Hematopoietic multipotent progenitor cell treated with erythropoietin and hydrocortisone succinate and interleukin-3 and kit ligand, for 8 days (in vitro differentiated cells): Measurements from ENCODE around the gene PDF.

ENCODE experiments used
- DNase-seq: peaks from one replicate; pipeline ENCODE4 v3.0.0-alpha.2; 2015

PDF gene

GRCh38 chr16:69338557-69339288 is 8.3 kb upstream of the PDF start:
- DNase-seq: no peak

- no peak for DNase-seq
Measured at GRCh38 chr16:69334696-69335095, 4.3 kb upstream of the PDF start.

GRCh38 chr16:69329369-69330285 is 761 bp downstream of the PDF start:
- DNase-seq: peak; percentile 32

- DNase-seq: no peak
Measured at GRCh38 chr16:69328854-69329316, 1.5 kb downstream of the PDF start.

- DNase-seq: no peak
Measured at GRCh38 chr16:69327585-69328310, 2.6 kb downstream of the PDF start.

- no peak for DNase-seq
Measured at GRCh38 chr16:69326172-69326873, 4.1 kb downstream of the PDF start.

- no peak for DNase-seq
Measured at GRCh38 chr16:69325784-69326171, 4.6 kb downstream of the PDF start.

- DNase-seq: no peak
Measured at GRCh38 chr16:69324585-69325253, 5.7 kb downstream of the PDF start.

GRCh38 chr16:69324013-69324531 is 6.3 kb downstream of the PDF start:
- no peak for DNase-seq

GRCh38 chr16:69323415-69323814 is 7.0 kb downstream of the PDF start:
- no peak for DNase-seq

GRCh38 chr16:69322343-69322742 is 8.0 kb downstream of the PDF start:
- DNase-seq: no peak

- no peak for DNase-seq
Measured at GRCh38 chr16:69321080-69321479, 9.3 kb downstream of the PDF start.

- no peak for DNase-seq
Measured at GRCh38 chr16:69320740-69321073, 9.7 kb downstream of the PDF start.

- DNase-seq: no peak
Measured at GRCh38 chr16:69319826-69320739, 10.3 kb downstream of the PDF start.

- DNase-seq: no peak
Measured at GRCh38 chr16:69319381-69319780, 11.0 kb downstream of the PDF start.

GRCh38 chr16:69318911-69319289 is 11.5 kb downstream of the PDF start:
- DNase-seq: no peak

GRCh38 chr16:69318177-69318910 is 12.0 kb downstream of the PDF start:
- DNase-seq: no peak

GRCh38 chr16:69316595-69317034 is 13.8 kb downstream of the PDF start:
- DNase-seq: no peak

GRCh38 chr16:69315486-69316311 is 14.7 kb downstream of the PDF start:
- DNase-seq: no peak
